Upper lobe of right lung (tissue), 1 donor: ENCODE measurements around the gene RPL18. TPM values are rescaled to one million over a fixed set of nuclear protein-coding genes. Genes with fewer than 3 reads are reported as not detected.

Experiments
- ATAC-seq: fragments of 200-7000 bp; cut with Tn5 transposase; one replicate; pipeline ENCODE4 v1.9.1; 2020; ENCODE audit warnings: mild to moderate bottlenecking, moderate library complexity
- DNase-seq: peaks from one replicate; pipeline ENCODE4 v3.0.0-alpha.2; 2020
- H3K27ac ChIP-seq: fragments of 200-600 bp; one replicate; pipeline ENCODE4 v1.8.0; 2022
- H3K27me3 ChIP-seq: fragments of 200-600 bp; one replicate; pipeline ENCODE4 v1.8.0; 2022; ENCODE audit warnings: mild to moderate bottlenecking
- H3K36me3 ChIP-seq: fragments of 200-600 bp; one replicate; pipeline ENCODE4 v1.8.0; 2022
- H3K4me1 ChIP-seq: fragments of 200-600 bp; one replicate; pipeline ENCODE4 v1.8.0; 2022
- H3K4me3 ChIP-seq: fragments of 200-600 bp; one replicate; pipeline ENCODE4 v1.8.0; 2022; ENCODE audit warnings: mild to moderate bottlenecking
- H3K9me3 ChIP-seq: fragments of 200-600 bp; one replicate; pipeline ENCODE4 v1.8.0; 2022
- CTCF ChIP-seq: fragments of 200-600 bp; IDR thresholded peaks from one replicate; pipeline ENCODE4 v1.8.0; 2022; ENCODE audit warnings: antibody characterized with exemption
- intact Hi-C: fragments of 100-400 bp; cut with DNase I; formaldehyde crosslinking; loops from one replicate; pipeline ENCODE4 v1.11.0; 2022
- total RNA-seq: library from RNA; stranded (reverse); fragmentation: NEBNext Ultra II Directional; extraction: Animal tissue kit (Norgen Biotek cat#: 25700); gene quantifications from one replicate; pipeline ENCODE4 v1.2.1, GENCODE V29; 2021
- donor health status: DM: no; HTN: yes; CAD: no; lungs with severe emphysema.

RPL18 gene
- total RNA-seq, 1 donor from 2014 or later = 1,025 TPM

GRCh38 chr19:48629599-48630295 is 10.8 kb upstream of the RPL18 start:
- Histone ChIP-seq H3K27me3 (no peaks in the 10 kb centered on the region), H3K4me1 (peaks cover 42% of the 10 kb centered on the region), H3K9me3 (no peaks in the 10 kb centered on the region), H3K4me3 (no peak overlapping the region), H3K27ac (peak overlapping the region; percentile 78), H3K36me3 (peaks cover 25% of the 10 kb centered on the region)
- intact Hi-C loops = no loop called here
- DNase-seq (peak; percentile 75), ATAC-seq (no peak)
- no peak for TF ChIP-seq CTCF

GRCh38 chr19:48629297-48629598 is 10.3 kb upstream of the RPL18 start:
- H3K4me3 ChIP-seq = no peak overlapping the region
- DNase-seq (peak; percentile 66), ATAC-seq (no peak)
- peaks cover 25% of the 10 kb centered on the region for H3K36me3 ChIP-seq
- H3K27me3 ChIP-seq = no peaks in the 10 kb centered on the region
- no peak for TF ChIP-seq CTCF
- H3K9me3 ChIP-seq = no peaks in the 10 kb centered on the region
- H3K27ac ChIP-seq = no peak overlapping the region
- H3K4me1 ChIP-seq = peaks cover 43% of the 10 kb centered on the region
- intact Hi-C loops = no loop called here

GRCh38 chr19:48628486-48629296 is 9.7 kb upstream of the RPL18 start:
- Histone ChIP-seq H3K9me3 (no peaks in the 10 kb centered on the region), H3K36me3 (peaks cover 25% of the 10 kb centered on the region), H3K27me3 (no peaks in the 10 kb centered on the region), H3K27ac (no peak overlapping the region), H3K4me3 (no peak overlapping the region), H3K4me1 (peaks cover 39% of the 10 kb centered on the region)
- ATAC-seq (no peak), DNase-seq (peak; percentile 67)
- no peak for TF ChIP-seq CTCF
- intact Hi-C loops = no loop called here

- ATAC-seq = no peak
- intact Hi-C loops = no loop called here
- no peak overlapping the region for H3K4me3 ChIP-seq
- TF ChIP-seq CTCF = no peak
- DNase-seq = peak; percentile 64
- H3K27ac ChIP-seq = no peak overlapping the region
- no peaks in the 10 kb centered on the region for H3K9me3 ChIP-seq
- no peaks in the 10 kb centered on the region for H3K27me3 ChIP-seq
- H3K4me1 ChIP-seq = peaks cover 37% of the 10 kb centered on the region
- H3K36me3 ChIP-seq = peaks cover 20% of the 10 kb centered on the region
Measured at GRCh38 chr19:48627865-48628314, 8.9 kb upstream of the RPL18 start.

GRCh38 chr19:48627201-48627864 is 8.4 kb upstream of the RPL18 start:
- Histone ChIP-seq H3K4me1 (peaks cover 31% of the 10 kb centered on the region), H3K36me3 (peaks cover 15% of the 10 kb centered on the region), H3K4me3 (no peak overlapping the region), H3K27me3 (no peaks in the 10 kb centered on the region), H3K9me3 (no peaks in the 10 kb centered on the region), H3K27ac (no peak overlapping the region)
- no peak for TF ChIP-seq CTCF
- no peak for ATAC-seq
- intact Hi-C loops = no loop called here
- DNase-seq = peak; percentile 66
